T-helper 1 cell (primary cell): ENCODE data around the gene COMT.
"Not testable (repeated sequence)": the region's sequence is repeated elsewhere in the genome, so short reads cannot be mapped to it uniquely, and the experiment has no call there.

Experiments used
- DNase-seq, 5 donors: peaks; one replicate each; pipeline ENCODE4 v3.0.0-alpha.2; 2012 to 2020
- total RNA-seq, 4 donors: gene quantifications; one replicate each; lab custom pipeline; 2026; lab: John Stamatoyannopoulos, UW

COMT gene
- total RNA-seq, result 10.7 to 20.4 (median 14.5) reads per million in 4 donors

DNA sequence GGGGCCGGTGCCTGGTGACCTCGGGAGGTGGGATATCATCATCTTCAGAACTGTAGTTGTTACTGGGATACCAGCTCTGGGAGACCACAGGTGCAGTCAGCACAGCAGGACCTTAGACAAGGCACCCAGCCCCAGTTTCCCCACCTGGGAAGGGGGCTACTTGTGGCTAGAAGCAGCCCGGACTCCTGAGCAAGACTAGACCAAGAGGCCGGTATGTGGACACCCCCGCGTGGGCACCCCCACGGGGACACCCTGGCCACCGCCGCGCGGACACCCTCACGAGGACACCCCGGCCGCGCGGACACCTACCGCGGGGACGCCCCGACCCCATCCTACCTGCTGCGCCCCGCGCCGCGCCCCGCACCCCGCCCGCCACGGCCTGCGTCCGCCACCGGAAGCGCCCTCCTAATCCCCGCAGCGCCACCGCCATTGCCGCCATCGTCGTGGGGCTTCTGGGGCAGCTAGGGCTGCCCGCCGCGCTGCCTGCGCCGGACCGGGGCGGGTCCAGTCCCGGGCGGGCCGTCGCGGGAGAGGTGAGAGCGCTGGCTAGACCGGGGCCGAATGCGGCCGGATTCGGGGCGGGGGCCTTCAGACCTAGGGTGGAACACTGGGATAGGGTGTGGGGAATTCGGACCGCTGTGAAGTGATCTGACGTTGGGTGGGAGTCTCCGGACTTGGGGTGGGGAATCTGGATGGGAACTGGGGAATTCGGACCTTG is at the start of gene COMT, which contains the start of gene TXNRD2:
COMT (plus strand) TSS at position 408 of the 718 bp plus-strand sequence. CDS start 20,755 bp downstream, outside the sequence.
TXNRD2 (minus strand) TSS at position 454 of the 718 bp plus-strand sequence; CDS start at position 439, 15 bp downstream.
- DNase-seq, result peak; percentile 32 to 75 (median 62)

DNA sequence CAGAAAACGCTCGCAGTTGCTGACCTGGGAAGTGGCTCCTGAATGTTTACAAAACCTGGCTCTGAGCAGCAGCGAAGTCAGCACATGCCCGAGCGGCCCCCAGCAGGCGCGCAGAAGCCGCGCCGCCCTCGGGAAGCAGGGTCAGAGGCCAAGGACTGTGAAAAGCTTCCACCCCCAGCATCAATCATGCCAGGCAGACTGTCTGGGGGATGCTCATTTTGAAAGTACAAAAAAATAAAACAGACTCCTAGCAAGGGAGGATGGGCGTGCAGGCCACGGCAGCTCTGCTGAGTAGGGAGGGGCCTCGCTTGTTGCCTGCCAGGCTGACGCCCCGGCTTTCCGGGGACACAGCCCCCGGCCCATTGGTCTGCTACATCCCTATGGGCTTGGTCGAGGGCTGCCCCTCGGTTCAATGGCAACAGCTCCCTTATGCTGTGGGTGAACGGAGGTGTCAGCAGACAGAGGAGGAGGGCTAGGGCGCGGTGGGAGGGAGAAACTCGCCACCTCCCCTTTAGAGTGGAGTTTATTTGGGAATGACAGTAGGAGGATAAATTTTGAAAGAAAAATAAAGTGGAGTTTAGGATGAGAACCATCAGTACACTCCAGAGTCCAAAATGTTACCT is 49.2 kb upstream of the COMT start:
- peak; percentile 29 to 67 (median 37) for DNase-seq

DNA sequence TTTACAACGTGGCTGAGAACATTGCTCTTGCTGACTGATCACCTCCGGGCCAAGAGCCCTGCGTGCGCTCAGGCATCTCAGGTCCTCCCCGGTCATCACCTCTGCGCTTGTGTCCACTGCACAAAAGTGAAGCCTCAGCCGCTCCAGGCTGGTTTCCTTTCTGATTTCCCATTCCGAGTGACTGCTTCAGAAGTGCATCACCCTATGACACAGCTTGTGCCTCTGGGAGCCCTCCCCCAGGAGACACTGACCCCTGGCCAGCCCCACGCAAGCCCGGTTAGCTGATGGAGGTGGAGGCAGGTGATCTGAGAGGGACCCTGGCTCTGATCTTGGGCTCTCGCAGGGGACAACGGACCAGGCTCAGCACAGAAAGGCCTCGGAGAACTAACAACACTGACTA is 48.6 kb upstream of the COMT start:
- DNase-seq, result no peak

DNA sequence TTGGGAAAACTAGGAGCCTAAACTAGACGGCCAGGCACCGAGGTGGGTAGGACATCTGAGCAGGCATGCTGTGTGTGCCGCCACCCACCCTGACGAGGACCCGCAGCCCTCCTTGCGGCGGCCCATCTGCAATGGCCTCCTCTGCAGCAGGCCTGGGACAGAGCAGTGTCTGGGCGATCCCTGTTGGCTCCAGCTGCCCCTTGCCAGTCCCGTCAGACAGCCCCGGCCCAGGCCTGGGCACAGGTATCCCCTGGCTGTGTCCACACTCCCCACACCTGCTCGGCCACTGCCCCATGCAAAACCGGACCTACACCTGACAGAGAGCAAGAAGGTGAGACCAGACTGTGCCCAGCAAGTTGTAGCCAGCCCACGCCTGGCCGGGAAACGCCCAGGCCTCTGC is 48.2 kb upstream of the COMT start:
- no peak for DNase-seq

DNA sequence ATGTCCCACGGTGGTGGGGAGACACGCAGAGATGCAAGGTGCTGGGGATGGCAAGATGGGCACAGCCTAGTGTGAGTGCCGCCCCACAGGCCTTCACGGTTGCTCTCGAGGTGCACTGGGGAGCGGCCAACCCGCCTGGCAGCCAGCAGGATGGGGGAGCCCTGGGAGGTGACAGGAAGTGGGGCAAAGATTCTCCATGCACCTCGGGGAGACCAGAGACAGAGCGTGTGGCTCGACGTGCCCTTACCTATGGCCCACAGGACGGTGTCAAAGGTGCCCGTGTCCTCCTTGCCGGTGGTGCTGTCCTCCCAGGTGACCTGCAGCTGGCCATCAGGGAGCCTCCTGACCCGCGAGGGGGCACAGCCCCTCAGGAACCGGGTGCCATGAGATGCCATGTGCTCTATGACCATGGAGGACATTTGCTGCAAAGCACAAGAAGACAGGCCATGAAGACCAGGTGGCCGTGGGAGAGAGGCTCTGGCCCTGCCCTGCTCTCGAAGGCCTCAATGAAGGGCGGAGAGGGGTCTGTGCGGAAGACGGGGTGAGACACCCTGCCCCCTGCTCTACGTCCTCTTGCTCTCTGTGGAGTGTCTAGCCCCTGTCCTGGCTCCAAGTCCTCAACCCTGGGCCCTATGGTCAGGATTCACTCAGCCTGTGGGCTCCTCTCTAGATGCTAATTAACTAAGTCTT is 46.3 kb upstream of the COMT start:
- no peak for DNase-seq

DNA sequence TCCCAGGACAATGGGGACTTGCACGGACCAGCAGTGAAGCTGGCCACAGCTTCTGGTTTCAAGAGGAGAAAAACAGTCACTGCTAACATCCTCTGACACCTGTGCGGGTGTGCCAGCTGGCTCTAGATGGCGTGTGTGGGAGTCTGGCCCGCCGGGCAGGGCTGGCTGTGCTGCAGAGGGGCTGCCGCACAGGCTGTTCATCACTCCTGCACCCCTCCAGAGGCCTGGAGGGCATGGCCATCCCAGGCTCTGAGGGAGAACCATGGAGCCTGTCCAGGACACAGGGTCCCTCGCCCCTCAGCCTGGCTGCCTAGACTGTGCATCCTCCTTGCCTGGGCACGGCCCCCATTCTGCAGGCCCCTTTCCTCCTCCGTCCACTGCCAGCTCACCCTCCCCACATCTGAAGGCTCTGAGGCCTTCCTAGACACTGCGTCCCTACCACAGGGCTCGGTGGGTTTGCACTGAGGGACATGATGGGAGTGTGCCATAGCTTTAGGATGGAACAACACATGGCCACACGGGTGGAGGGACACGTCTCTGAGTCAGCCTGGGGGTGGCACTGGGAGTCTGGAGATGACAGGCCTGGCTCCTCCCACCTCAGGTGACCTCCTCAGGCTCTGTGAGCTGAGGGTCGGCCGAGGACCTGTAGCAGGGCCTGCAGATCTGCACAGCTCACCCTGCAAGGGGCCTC is 44.8 kb upstream of the COMT start:
- DNase-seq, result no peak

DNA sequence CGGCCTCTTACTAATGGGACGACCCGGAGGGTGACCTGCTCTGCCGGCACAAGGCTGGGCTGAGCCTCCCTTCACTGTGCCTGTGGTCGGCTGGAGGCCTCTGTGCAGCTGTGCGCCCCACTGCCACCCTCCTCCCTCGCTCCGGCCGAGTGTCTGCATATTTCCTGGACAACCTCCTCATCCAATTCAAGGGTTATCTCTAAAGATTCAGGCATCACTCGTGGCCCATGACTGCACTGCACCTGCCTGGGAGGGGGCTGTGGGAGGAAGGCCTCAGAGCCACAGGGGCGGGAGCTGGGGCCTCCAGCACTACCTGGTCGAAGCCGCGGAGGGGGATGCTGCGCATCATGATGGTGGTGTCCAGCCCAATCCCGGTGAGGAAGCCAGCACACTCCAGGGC is 43.8 kb upstream of the COMT start:
- DNase-seq, result no peak

DNA sequence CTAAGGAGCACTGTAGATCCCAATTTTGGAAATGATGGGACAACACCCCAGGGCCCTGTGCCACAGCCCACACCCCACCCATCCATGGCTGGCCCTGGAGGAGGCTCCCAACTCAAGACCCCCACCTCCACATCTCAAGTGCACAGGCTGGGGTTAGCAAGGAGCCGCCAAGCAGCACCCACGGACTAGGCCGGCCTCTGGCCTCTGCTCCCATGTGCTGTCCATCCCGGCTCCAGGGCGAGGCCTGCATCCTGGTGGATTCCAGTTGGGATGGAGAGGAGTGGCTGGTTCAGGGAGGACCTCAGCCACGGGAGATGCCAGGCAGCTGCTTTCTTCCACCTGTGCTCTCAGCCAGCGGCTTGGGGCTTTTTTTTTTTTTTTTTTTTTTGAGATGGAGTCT is 43.4 kb upstream of the COMT start:
- DNase-seq, result no peak

DNA sequence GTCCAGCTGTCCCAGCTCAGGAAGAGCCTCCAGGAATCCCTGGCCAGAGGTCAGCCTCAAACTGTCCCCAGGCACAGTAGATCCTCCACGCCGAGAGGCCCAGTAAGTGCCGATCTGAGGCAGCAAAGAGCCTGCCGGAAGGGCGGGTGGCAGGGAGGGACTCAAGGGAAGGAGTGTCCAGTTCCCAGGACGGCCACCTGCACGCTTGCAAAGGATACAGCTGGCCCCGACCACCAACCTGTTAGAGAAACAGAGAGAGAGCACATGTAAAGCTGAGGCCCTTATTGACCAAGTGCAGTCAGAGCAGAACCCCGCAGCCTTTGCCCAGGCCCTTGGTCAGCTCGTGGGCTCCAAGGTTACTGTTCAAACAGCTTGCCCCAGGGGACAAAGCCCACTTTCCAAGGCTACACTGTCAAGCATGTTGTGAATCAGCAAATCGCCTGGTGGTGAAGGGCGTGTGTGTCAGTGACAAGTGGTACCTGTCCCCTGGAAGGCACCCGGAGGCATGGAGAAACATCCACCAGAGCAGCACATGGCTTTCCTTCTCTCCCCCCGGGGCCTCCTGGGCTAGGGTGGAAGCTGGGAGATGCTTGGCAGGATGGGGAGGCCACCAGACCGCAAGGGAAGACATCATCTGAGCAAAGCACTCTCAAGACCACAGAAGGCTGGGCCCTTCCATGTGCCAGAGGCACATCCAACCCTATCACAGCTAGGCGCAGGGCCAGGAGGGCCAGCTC is 42.6 kb upstream of the COMT start:
- DNase-seq, result no peak

DNA sequence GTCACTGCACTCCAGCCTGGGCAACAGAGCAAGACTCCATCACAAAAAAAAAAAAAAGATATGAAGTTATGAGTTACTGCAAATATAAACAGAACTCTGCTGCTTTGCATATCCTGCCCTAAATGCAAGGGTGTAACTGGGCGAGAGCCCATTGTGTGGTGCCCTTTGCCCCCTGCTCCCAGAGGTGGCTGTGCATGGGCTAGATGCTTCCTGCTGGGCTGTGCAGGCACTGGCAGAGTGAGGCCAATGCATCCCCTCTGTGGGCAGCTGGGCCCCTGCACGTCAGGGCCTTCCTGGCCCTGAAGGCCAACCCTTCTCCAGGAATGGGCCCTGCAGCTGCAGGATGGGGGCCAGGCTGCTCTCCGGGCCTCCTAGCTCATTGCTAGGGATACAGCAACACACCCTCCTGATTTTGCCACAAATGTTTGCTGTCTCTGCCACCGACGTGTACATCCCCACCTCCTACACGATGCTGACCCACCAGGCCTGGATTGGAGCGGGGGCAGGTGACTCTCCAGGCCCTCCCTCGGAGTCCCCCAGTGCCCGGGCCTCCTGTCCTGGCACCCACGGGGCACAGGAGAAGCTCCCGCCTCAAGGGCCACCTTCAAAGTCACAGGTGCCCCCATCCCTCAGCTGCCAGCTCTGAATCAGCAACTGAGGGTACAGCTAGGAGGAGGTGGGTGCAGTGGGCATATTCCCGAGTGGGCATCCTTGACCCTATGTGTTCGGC is 40.7 kb upstream of the COMT start:
- no peak for DNase-seq

DNA sequence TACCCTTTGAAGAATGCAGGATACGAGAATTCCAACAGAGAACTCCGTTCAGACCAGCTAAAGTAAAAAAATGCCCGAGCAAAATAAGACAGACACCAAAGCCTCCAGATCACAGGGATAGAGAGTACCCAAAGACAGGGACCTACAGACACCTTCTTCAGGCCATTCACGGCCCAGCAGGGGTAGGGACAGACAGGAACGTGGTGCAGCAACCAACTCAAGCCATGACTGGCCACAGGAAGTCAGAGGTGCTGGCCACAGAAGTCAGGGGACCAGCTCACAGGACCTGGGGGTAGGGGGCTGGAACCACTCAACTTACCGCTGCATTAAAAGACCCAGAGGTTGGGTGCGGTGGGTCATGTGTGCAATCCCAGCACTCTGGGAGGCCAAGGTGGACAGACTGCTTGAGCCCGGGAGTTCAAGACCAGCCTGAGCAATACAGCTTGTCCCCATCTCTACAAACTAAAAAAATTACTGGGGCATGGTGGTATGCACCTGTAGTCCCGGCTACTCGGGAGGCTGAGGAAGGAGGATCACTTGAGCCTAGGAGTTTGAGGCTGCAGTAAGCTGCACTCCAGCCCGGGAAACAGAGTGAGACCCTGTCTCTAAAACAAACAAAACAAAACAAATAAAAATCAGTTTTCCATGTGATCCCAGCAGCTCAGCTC is 39.9 kb upstream of the COMT start:
- no peak for DNase-seq

DNA sequence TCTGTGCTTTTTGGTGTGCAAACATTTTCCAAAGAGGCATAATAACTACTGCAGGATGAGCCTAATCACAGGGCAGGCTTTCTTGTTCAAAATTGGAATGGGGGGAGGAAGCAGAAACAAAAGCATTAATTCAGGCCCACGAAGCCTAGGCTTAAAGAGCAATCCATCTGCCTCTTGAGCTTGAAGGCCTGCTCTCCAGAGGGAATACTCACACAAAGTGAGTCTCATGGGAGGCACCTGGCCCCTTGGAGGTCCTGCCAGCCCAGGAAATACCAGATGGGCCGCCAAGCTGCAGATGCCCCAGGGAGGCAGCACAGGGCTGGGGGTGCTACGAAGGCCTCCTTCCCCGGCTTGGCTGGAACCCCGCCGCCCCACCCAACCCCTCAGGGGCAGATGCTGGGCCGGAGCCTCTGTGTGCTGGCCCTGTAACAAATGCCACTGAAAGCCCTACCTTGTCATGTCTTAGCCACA is 39.3 kb upstream of the COMT start:
- DNase-seq, result no peak

DNA sequence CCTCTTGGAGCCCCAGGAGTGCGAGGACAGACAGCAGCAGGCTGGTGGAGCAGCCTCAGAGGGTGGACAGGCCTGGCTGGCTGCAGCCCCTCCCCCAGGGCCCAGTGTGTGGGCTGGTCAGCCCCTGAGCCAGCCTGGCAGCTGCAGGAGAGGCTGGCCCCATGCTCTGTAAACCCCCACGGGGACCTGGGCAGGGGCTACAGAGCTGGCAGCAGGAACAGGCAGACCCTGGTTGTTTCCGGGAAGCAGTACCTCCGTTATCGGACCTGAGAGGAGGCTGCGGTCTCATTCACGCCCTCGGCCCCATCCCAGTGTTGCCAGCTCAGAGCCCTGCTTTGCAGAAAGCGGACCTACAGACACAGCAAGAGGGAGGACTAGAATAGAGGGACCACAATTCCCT is 38.5 kb upstream of the COMT start:
- DNase-seq, result no peak

DNA sequence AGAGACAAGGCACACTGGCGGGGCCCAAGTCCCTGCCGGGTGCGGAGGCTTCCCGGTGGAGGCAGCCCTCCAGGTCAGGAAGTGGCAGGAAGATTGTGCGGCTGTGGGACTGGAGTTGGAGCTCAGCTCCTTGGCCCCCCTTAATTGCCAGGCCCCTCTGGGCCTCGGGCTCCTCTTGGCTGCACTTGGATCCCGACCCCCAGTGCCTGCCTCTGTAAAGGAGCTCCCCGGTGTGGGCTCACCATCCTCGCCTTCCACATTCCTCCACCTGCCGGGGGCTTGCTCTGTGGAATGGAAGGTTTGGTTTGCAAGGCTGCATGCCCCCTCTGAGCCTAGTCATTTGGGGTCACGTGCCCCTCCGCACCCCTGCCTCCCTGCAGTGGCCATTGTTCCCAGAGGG is 38.1 kb upstream of the COMT start:
- DNase-seq, result no peak

DNA sequence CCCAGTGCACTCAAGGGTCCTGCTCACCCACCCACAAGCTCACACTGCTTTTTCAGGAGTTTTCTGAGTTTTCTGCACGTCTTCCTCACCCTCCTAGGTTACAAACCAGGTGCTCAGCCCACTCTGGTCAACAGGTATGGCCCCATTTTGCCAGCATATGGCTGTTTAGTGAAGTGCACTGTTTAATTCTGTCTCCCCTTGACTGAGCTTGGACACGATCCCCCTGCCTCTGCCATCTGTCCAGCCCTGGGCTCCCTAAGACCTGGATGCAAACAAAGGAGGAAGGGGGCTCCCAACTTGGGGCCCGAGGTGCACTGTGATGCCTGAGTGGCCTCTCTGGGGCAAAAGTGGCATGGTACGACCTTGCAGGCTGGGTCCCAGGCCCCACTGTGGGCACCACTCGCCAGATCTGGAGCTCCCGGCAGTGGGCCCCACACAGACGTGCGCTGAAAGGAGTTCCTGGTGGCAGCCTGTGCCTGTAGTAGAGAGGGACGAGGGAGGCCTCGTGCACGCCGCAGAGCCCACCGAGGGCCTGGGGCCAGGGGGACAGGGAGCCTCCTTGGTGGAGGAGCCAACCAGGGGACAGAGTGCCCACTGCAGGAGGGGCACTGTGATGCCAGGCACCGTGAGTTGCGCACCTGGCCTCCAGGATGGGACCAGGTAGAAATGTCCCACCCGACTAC is 37.3 kb upstream of the COMT start:
- DNase-seq, result no peak

DNA sequence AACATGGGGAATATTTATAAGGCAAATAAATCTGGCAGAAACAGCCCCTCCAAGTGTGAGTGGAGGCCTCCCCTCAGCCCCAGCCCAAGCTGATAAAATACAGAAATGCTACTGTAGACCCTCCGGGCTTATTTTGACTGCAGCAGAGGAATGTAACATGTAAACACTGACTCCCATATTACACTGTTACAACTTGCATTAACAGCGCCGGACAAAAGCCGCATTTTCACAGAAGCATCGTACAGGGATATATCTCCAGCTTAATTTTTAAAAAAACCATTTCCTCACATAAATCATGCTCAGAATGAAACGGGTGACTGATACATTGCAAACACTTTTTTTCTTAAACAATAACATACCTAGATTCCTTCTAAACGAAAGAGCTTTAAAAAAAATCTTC is 36.6 kb upstream of the COMT start:
- no peak for DNase-seq

DNA sequence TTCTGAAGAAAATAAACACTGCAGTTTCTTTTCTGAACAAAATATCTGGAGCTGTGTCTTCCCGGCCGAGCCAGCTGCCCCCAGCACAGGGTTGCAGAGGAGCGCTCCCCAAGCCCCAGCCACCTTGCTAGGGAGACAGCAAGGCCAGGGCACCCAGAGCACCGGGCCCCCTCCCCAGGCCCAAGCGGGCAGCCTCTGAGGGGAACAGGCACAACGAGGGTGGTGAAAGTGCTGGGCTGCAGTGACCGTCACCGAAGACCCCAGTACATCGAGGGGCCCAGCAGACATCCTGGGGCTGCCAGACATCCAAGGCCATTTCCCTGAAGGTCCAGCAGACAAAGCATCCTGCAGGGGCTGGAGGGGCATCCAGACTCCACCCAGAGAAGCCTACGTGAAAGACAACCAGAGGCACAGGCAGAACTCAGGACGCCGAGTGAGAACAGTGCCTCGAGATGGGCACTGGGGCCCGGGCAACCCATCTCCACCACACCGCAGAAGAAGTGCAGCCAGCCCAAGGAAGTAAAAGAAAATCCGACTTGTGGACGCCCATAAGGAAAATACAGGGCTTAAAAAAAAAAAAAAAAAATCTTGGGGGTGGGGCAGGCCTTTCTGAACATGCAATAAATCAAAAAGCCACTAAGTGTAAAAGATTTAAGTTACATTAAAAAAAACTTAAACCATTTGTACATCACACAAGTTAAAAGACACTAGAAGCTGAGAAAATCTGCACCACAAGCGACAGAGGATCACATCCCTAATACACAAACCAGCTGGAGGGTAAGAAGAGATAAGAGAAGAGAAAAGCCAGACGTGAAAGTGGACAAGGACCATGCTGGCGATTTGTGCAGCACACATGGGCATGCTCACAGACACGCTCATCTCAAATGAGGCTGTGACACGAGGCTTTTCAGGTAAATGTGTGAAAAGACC is 36.0 kb upstream of the COMT start:
- no peak for DNase-seq

DNA sequence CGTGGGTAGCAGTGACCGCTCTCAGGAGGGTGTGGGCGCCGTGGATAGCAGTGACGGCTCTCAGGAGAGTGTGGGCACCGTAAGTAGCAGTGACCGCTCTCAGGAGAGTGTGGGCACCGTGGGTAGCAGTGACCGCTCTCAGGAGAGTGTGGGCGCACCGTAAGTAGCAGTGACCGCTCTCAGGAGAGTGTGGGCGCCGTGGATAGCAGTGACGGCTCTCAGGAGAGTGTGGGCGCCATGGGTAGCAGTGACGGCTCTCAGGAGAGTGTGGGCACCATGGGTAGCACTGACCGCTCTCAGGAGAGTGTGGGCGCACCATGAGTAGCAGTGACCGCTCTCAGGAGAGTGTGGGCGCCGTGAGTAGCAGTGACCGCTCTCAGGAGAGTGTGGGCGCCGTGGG is 34.7 kb upstream of the COMT start:
- DNase-seq, result not testable (repeated sequence)

DNA sequence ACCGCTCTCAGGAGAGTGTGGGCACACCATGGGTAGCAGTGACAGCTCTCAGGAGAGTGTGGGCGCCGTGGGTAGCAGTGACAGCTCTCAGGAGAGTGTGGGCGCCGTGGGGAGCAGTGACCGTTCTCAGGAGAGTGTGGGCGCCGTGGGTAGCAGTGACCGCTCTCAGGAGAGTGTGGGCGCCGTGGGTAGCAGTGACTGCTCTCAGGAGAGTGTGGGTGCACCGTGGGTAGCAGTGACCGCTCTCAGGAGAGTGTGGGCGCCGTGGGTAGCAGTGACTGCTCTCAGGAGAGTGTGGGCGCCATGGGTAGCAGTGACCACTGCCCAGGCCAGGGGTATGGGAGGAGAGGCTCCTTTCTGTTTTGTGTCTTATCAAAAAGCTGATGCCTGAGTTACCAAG is 33.7 kb upstream of the COMT start:
- DNase-seq, result not testable (repeated sequence)
